GM12891 (cell line): ENCODE data around the gene RS1.

Source experiments
- POLR2A ChIP-seq: IDR thresholded peaks from 2 replicates; pipeline ENCODE4 v1.6.1; 2011; ENCODE audit warnings: low read depth, low read length, control low read depth
- POLR2AphosphoS5 ChIP-seq: IDR thresholded peaks from 2 replicates; pipeline ENCODE4 v1.6.1; 2011; ENCODE audit warnings: low read depth, low read length, control low read depth
- TAF1 ChIP-seq: IDR thresholded peaks from 2 replicates; pipeline ENCODE4 v1.6.1; 2011; ENCODE audit warnings: low read depth, low read length, control low read depth

DNA sequence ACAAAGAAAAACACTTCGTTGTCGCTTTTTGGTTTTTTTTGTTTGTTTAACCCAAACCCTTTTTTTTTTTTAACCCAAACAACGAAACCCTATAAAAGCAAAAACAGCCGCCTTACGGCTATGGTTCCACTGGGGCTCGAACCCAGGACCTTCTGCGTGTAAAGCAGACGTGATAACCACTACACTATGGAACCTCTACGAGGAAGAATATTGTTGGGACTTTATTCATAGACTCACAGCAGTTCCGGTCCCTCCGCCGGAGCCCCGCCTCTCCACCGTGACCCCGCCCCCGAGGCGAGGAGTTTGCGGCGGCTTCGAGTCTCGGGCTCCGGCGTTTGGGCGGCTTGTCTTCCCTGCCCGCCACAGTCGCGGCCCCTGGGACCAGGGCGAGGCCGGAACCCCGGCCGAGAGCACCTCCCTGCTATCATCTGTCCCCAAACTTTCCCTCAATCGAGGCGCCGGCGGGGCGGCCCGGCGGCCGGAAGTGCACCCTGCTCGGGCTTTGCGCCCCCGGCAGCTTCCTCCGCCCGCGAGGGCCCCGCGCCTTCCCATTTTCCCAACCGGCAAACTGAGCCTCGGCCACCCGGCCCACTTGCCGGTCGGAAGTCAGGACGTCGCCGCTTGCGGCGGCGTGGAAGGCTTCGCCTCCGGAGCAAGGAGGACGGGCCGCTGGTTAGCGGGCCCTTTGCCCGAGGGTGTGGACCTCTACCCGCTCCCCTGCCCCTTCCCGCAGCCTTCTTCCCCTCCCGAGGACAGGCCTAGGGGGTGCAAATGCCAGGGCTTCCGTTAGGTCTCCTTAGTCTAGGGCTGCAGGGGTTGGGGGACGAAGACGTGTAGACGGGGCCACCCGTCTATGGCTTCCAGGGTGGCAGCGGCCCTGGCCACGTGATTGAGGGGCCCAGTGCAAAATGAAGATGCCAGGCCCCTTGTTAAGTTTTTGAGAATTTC lies 3.2 kb upstream of the RS1 start:
- TF ChIP-seq POLR2A (no peak), POLR2AphosphoS5 (no peak), TAF1 (0 out of 2 replicates have a peak, but pooled peaks have one; percentile 21)
